Trophoblast cell (in vitro differentiated cells and primary cell): ENCODE data around the gene CPNE4.

Experiments
- DNase-seq, 2 donors: peaks; one replicate each; pipeline ENCODE4 v3.0.0-alpha.2; 2016
- H2AFZ ChIP-seq: 2 replicates; pipeline ENCODE4 v1.6.1; 2013; ENCODE audit warnings: low read length, moderate library complexity, mild to moderate bottlenecking; ENCODE audit not compliant: insufficient read depth, poor library complexity
- H2AK5ac ChIP-seq: 2 replicates; pipeline ENCODE4 v1.6.1; 2013; ENCODE audit warnings: mild to moderate bottlenecking, low read length
- H2BK120ac ChIP-seq: 2 replicates; pipeline ENCODE4 v1.6.1; 2013; ENCODE audit warnings: low read length, mild to moderate bottlenecking, moderate library complexity; ENCODE audit not compliant: insufficient read depth, poor library complexity
- H2BK12ac ChIP-seq: 2 replicates; pipeline ENCODE4 v1.6.1; 2013; ENCODE audit warnings: mild to moderate bottlenecking, low read length, moderate library complexity
- H2BK5ac ChIP-seq: 2 replicates; pipeline ENCODE4 v1.6.1; 2013; ENCODE audit warnings: low read length, low read depth, moderate library complexity, mild to moderate bottlenecking; ENCODE audit not compliant: poor library complexity
- H3K14ac ChIP-seq: 2 replicates; pipeline ENCODE4 v1.6.1; 2013; ENCODE audit warnings: mild to moderate bottlenecking, low read length
- H3K18ac ChIP-seq: 2 replicates; pipeline ENCODE4 v1.6.1; 2013; ENCODE audit warnings: mild to moderate bottlenecking, low read length
- H3K23ac ChIP-seq: 2 replicates; pipeline ENCODE4 v1.6.1; 2013; ENCODE audit warnings: low read length
- H3K27ac ChIP-seq: 2 replicates; pipeline ENCODE4 v1.5.1; 2013; ENCODE audit warnings: low read depth, mild to moderate bottlenecking, inconsistent platforms, low read length, moderate library complexity
- H3K27me3 ChIP-seq: 2 replicates; pipeline ENCODE4 v1.6.1; 2013; ENCODE audit warnings: inconsistent platforms, mild to moderate bottlenecking, low read length, moderate library complexity; ENCODE audit not compliant: insufficient read depth
- H3K36me3 ChIP-seq, 2 experiments: 1 replicate in 1 of 2; 2 replicates in 1 of 2; pipeline ENCODE4 v1.6.1; 2013; ENCODE audit warnings: low read length in 2 of 2, mild to moderate bottlenecking in 2 of 2, moderate library complexity in 1 of 2; ENCODE audit not compliant: insufficient read depth in 2 of 2, control insufficient read depth in 1 of 2
- H3K4ac ChIP-seq: 2 replicates; pipeline ENCODE4 v1.6.1; 2013; ENCODE audit warnings: low read depth, mild to moderate bottlenecking, low read length, moderate library complexity
- H3K4me1 ChIP-seq, 2 experiments: 1 replicate in 1 of 2; 2 replicates in 1 of 2; pipeline ENCODE4 v1.6.1; 2013; ENCODE audit warnings: low read length in 2 of 2, mild to moderate bottlenecking in 2 of 2, moderate library complexity in 1 of 2; ENCODE audit not compliant: insufficient read depth in 2 of 2, control insufficient read depth in 1 of 2
- H3K4me2 ChIP-seq: 2 replicates; pipeline ENCODE4 v1.6.1; 2013; ENCODE audit warnings: inconsistent platforms, mild to moderate bottlenecking, low read length, moderate library complexity
- H3K4me3 ChIP-seq: 2 replicates; pipeline ENCODE4 v1.5.1; 2013; ENCODE audit warnings: mild to moderate bottlenecking, low read depth, low read length, inconsistent platforms
- H3K79me1 ChIP-seq: one replicate; pipeline ENCODE4 v1.6.1; 2013; ENCODE audit warnings: low read length
- H3K79me2 ChIP-seq: 2 replicates; pipeline ENCODE4 v1.6.1; 2013; ENCODE audit warnings: low read length, mild to moderate bottlenecking; ENCODE audit not compliant: control insufficient read depth, insufficient read depth, poor library complexity
- H3K9ac ChIP-seq: 2 replicates; pipeline ENCODE4 v1.6.1; 2013; ENCODE audit warnings: mild to moderate bottlenecking, low read length
- H3K9me3 ChIP-seq: 2 replicates; pipeline ENCODE4 v1.6.1; 2013; ENCODE audit warnings: low read depth, mild to moderate bottlenecking, control low read depth, inconsistent platforms, low read length; ENCODE audit not compliant: insufficient read depth
- H4K12ac ChIP-seq: 2 replicates; pipeline ENCODE4 v1.6.1; 2013; ENCODE audit warnings: low read depth, mild to moderate bottlenecking, low read length, moderate library complexity
- H4K8ac ChIP-seq: 2 replicates; pipeline ENCODE4 v1.6.1; 2013; ENCODE audit warnings: low read depth, mild to moderate bottlenecking, low read length, moderate library complexity
- H4K91ac ChIP-seq: one replicate; pipeline ENCODE4 v1.6.1; 2013; ENCODE audit warnings: low read depth, mild to moderate bottlenecking, low read length, moderate library complexity
- WGBS: extraction: QIAGEN DNeasy Blood & Tissue Kit; methylation state at CpG from one replicate; pipeline ENCODE4 v1.1.7; 2013; ENCODE audit warnings: missing lambda C conversion rate; ENCODE audit not compliant: insufficient read length, insufficient coverage; ENCODE audit errors: extremely low coverage; 5-methylcytosine and 5-hydroxymethylcytosine counted together

Gene CPNE4

DNA sequence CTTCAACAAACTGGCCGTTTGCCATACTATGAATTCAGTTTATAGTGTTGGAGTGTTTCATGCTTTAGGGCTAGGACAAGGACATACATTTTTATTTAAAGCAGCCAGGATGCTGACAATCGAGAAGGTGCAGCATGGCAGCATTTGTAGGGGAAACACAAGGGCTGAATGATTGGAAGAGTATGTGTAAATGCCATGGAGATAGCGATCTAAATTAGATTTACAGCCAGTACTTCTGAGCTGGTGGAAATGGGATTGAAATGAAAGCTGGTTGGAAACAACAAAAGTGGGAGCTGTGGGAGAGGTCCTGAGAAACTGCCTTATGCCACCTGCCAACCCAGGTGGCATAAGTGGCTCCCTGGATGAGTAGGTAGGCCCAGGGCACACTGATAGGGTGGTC lies 322.2 kb downstream of the CPNE4 start:
- Histone ChIP-seq H3K14ac (no peak overlapping the region), H3K27me3 (no peaks in the 10 kb centered on the region), H3K9me3 (no peaks in the 10 kb centered on the region), H3K27ac (no peak overlapping the region), H3K79me2 (no peaks in the 10 kb centered on the region), H2AK5ac (no peak overlapping the region), H3K4me3 (no peak overlapping the region), H3K9ac (no peak overlapping the region), H3K4me1 (peaks cover 0 to 5% of the 10 kb centered on the region in 2 experiments), H4K8ac (no peak overlapping the region), H2BK5ac (no peak overlapping the region), H2AFZ (no peak overlapping the region), H3K23ac (no peak overlapping the region), H4K91ac (no peak overlapping the region), H3K79me1 (no peaks in the 10 kb centered on the region), H2BK120ac (no peak overlapping the region), H2BK12ac (no peak overlapping the region), H4K12ac (no peak overlapping the region), H3K36me3 (no peaks in the 10 kb centered on the region), H3K18ac (no peak overlapping the region), H3K4me2 (no peak overlapping the region), H3K4ac (no peak overlapping the region)
- no CpG with 5 or more reads among the region's 3 CpGs for WGBS
- DNase-seq: no peak

DNA sequence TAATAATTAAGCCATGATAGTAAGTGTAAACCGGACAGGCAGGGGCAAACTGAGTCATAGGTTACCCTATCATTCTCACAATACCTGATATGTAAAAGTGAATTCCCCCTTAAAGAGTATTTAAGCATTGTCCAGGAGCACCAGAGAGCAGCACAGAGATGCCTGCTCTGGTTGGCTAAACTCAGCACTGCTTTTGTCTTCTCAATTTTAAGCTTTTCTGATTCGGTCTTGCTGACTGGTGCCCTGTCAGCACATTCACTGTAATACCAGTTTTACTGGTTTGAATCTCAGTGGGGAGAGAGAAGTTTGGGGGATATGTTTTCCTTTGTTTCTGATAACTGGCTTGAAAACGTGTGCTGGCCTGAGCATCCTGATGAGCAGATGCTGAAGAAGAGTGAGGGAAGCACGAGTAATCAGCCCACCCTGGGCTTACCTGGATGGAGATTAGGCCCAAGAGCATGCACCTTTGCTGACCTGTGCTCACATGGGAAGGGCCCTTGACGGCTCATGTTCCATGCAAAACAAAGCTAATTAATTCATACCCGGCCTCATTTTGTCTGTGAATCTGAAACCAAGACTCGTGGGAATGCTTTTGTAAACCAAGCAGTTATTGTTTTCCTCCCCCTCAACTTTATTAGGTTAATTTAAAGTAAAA lies 323.6 kb downstream of the CPNE4 start:
- H3K27ac ChIP-seq: no peak overlapping the region
- H3K4me1 ChIP-seq: peaks cover 0 to 5% of the 10 kb centered on the region in 2 experiments
- H3K4me2 ChIP-seq: no peak overlapping the region
- H4K91ac ChIP-seq: no peak overlapping the region
- no peak overlapping the region for H3K4ac ChIP-seq
- no peak overlapping the region for H3K23ac ChIP-seq
- no peaks in the 10 kb centered on the region for H3K79me2 ChIP-seq
- no peak overlapping the region for H3K18ac ChIP-seq
- no peaks in the 10 kb centered on the region for H3K27me3 ChIP-seq
- no peaks in the 10 kb centered on the region for H3K9me3 ChIP-seq
- no peak overlapping the region for H3K14ac ChIP-seq
- no peak overlapping the region for H2BK120ac ChIP-seq
- H2AFZ ChIP-seq: no peak overlapping the region
- no peaks in the 10 kb centered on the region for H3K36me3 ChIP-seq
- no CpG with 5 or more reads among the region's 7 CpGs for WGBS
- H3K9ac ChIP-seq: no peak overlapping the region
- no peak overlapping the region for H4K8ac ChIP-seq
- H2AK5ac ChIP-seq: no peak overlapping the region
- no peak overlapping the region for H4K12ac ChIP-seq
- no peak overlapping the region for H2BK5ac ChIP-seq
- H3K79me1 ChIP-seq: no peaks in the 10 kb centered on the region
- H3K4me3 ChIP-seq: no peak overlapping the region
- no peak overlapping the region for H2BK12ac ChIP-seq
- no peak for DNase-seq

DNA sequence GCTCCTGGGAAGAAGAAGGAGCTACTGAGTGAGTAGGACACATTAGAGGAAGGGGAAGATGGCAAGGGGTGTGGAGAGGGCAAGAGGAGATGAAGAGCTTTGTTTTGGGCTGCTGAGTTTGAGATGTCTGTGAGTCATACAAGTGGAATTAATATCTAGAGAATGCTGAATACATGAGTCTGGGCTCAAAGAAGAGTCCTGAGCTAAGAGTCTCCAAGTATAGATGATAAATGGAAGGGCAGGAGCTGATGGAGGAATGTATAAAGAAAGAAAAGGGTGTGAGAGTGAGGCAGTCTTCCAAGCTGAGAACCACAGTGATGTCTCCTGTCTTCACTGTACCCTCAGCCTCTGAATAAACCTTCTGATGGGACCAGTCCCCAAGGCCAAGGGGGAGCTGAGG lies 326.6 kb downstream of the CPNE4 start:
- Histone ChIP-seq H2BK12ac (no peak overlapping the region), H3K27me3 (no peaks in the 10 kb centered on the region), H3K4me1 (peaks cover 0 to 10% of the 10 kb centered on the region in 2 experiments), H3K27ac (no peak overlapping the region), H2BK5ac (no peak overlapping the region), H4K91ac (no peak overlapping the region), H3K23ac (no peak overlapping the region), H2BK120ac (no peak overlapping the region), H3K9me3 (no peaks in the 10 kb centered on the region), H2AK5ac (no peak overlapping the region), H3K9ac (no peak overlapping the region), H3K79me2 (no peaks in the 10 kb centered on the region), H3K14ac (no peak overlapping the region), H3K36me3 (no peaks in the 10 kb centered on the region), H3K4ac (no peak overlapping the region), H3K4me3 (no peak overlapping the region), H3K79me1 (no peaks in the 10 kb centered on the region), H3K4me2 (no peak overlapping the region), H2AFZ (no peak overlapping the region), H4K12ac (no peak overlapping the region), H4K8ac (no peak overlapping the region), H3K18ac (no peak overlapping the region)
- DNase-seq: no peak

DNA sequence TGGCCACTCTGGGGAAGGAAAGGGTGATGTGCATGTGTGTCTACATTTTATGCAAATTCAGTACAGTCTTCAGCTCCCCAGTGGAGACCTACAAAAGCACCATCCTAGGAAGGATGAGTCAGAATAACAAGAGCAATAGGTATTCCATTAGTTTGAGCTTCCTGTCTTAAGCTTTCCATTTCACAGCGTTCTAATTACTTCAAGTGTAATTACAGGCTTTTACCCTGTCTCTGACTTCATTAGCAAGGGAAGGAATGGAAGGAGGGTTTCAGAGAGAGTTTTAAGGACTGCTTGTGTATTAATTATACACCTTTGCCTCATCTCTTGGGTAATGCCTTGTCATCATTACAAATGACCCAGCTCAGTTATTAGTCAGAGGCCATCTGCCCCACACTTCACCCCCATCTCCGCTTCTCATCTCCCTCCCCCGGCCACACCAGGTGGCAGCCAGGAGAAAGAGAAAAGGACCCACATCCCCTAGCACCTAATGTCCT lies 329.2 kb downstream of the CPNE4 start:
- no CpG with 5 or more reads among the region's 3 CpGs for WGBS
- H3K14ac ChIP-seq: no peak overlapping the region
- no peak overlapping the region for H3K23ac ChIP-seq
- H2AFZ ChIP-seq: no peak overlapping the region
- no peak overlapping the region for H3K4me2 ChIP-seq
- H4K91ac ChIP-seq: no peak overlapping the region
- H3K9me3 ChIP-seq: no peaks in the 10 kb centered on the region
- no peak overlapping the region for H2BK5ac ChIP-seq
- H3K18ac ChIP-seq: no peak overlapping the region
- no peak overlapping the region for H2AK5ac ChIP-seq
- no peak overlapping the region for H4K12ac ChIP-seq
- peaks cover 0 to 5% of the 10 kb centered on the region in 2 experiments for H3K4me1 ChIP-seq
- H2BK120ac ChIP-seq: no peak overlapping the region
- H3K9ac ChIP-seq: no peak overlapping the region
- no peak overlapping the region for H3K27ac ChIP-seq
- no peaks in the 10 kb centered on the region for H3K79me2 ChIP-seq
- H2BK12ac ChIP-seq: no peak overlapping the region
- no peaks in the 10 kb centered on the region for H3K27me3 ChIP-seq
- no peak overlapping the region for H3K4ac ChIP-seq
- H3K4me3 ChIP-seq: no peak overlapping the region
- no peak overlapping the region for H4K8ac ChIP-seq
- no peaks in the 10 kb centered on the region for H3K79me1 ChIP-seq
- no peak for DNase-seq
- no peaks in the 10 kb centered on the region for H3K36me3 ChIP-seq
